ENCODE results near the gene EFNB2. TPM values are rescaled to one million over a fixed set of nuclear protein-coding genes. Genes with fewer than 3 reads are reported as not detected.
A peak's percentile ranks its signal among the peaks of the same experiment; 100 is the strongest.

The EFNB2 gene
- total RNA-seq, 1 experiment from 2014 or later, result 17.5 TPM

DNA sequence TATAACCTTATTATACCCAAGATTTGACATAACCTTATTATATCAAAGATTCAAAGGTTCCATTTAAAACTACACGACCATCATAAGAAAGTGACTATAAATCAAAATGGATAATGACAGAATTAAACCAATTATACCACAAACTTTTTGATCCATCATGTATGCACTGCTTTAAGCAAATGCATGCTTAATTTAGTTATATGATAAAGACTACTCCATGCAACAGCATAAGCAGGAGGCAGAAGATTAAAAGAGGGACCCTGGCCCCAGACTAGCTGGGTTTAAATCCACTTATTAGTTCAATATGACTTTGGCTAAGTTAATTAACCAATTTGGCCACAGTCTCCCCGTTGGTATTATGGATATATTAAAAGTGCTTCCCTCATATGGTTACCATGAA, 11.4 kb downstream of the EFNB2 start:
- Histone ChIP-seq H3K27ac (0 out of 2 replicates have a peak overlapping the region, but pooled peaks have one; percentile 79), H3K36me3 (ENCODE audit: low read depth) (peaks cover 25% of the 10 kb centered on the region; the same call in 1 of the 2 replicates), H3K9me3 (ENCODE audit: insufficient read depth, low read depth) (peaks cover 4% of the 10 kb centered on the region; the same call in 1 of the 2 replicates), H4K20me1 (ENCODE audit: insufficient read depth) (peaks cover 21% of the 10 kb centered on the region; the same call in 1 of the 2 replicates), H3K27me3 (ENCODE audit: insufficient read depth, low read depth) (no peaks in the 10 kb centered on the region), H3K9me2 (ENCODE audit: insufficient read depth) (no peaks in the 10 kb centered on the region), H3F3A (ENCODE audit: insufficient read depth, low read depth) (peaks cover 40% of the 10 kb centered on the region), H2AFZ (no peak overlapping the region), H3K4me1 (replicated peaks; ENCODE audit: insufficient read depth) (peaks cover 75% of the 10 kb centered on the region), H3K4me3 (no peak overlapping the region), H3K79me2 (ENCODE audit: low read depth) (peaks cover 99% of the 10 kb centered on the region), H3K4me2 (peak overlapping the region; percentile 85)
- no TSS peak for BruUV-seq (replicated peaks)
- no peak for DNase-seq
- ChIA-PET CTCF (no interaction called here), POLR2A (ENCODE audit: unreplicated experiment) (no interaction called here)
- TF ChIP-seq EZH2 (IDR thresholded peaks at IDR 0.05; ENCODE audit: low read depth), result no peak
- TF ChIP-seq, protein P1, sequence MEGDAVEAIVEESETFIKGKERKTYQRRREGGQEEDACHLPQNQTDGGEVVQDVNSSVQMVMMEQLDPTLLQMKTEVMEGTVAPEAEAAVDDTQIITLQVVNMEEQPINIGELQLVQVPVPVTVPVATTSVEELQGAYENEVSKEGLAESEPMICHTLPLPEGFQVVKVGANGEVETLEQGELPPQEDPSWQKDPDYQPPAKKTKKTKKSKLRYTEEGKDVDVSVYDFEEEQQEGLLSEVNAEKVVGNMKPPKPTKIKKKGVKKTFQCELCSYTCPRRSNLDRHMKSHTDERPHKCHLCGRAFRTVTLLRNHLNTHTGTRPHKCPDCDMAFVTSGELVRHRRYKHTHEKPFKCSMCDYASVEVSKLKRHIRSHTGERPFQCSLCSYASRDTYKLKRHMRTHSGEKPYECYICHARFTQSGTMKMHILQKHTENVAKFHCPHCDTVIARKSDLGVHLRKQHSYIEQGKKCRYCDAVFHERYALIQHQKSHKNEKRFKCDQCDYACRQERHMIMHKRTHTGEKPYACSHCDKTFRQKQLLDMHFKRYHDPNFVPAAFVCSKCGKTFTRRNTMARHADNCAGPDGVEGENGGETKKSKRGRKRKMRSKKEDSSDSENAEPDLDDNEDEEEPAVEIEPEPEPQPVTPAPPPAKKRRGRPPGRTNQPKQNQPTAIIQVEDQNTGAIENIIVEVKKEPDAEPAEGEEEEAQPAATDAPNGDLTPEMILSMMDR (conservative IDR thresholded peaks at IDR 0.05), result no peak
- intact Hi-C loops (cut with micrococcal nuclease; ENCODE audit: unreplicated experiment), result no loop called here

DNA sequence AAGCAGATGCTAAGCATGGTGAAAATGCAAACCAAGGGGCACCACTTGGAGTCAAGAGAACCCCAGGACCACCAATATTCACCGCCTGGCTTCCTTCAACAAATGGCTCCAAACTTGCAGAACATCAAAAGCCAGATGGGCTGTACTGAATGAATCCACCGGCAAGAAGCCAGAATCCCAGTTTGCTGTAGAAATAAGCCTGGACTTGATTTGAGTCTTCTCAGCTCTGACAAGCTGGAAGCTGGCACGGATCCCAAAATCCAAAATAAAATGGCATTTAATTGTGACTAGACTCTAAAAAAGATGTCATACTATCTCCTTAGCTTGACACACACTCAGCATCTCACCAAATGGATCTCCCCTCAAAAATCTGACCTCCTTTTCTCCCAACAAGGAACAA, 11.9 kb downstream of the EFNB2 start:
- no peaks in the 10 kb centered on the region for H3K9me2 ChIP-seq (ENCODE audit: insufficient read depth)
- DNase-seq, result no peak
- 0 out of 2 replicates have a peak overlapping the region, but pooled peaks have one; percentile 79 for H3K27ac ChIP-seq
- H2AFZ ChIP-seq, result no peak overlapping the region
- no peak for TF ChIP-seq EZH2 (IDR thresholded peaks at IDR 0.05; ENCODE audit: low read depth)
- TF ChIP-seq, protein P1 (conservative IDR thresholded peaks at IDR 0.05), result no peak
- BruUV-seq (replicated peaks), result no TSS peak
- H3K36me3 ChIP-seq (ENCODE audit: low read depth), result peaks cover 27% of the 10 kb centered on the region
- peaks cover 73% of the 10 kb centered on the region for H3K4me1 ChIP-seq (replicated peaks; ENCODE audit: insufficient read depth)
- H3K4me2 ChIP-seq, result peak overlapping the region; percentile 85
- H3K79me2 ChIP-seq (ENCODE audit: low read depth), result peaks cover 99% of the 10 kb centered on the region
- ChIA-PET POLR2A (ENCODE audit: unreplicated experiment) (interaction anchor here (0.6 kb wide), 1 partner anchor 379 kb away, joined by 8 read pairs; no protein-coding TSS in a partner anchor), CTCF (no interaction called here)
- H3K4me3 ChIP-seq, result no peak overlapping the region
- H3F3A ChIP-seq (ENCODE audit: insufficient read depth, low read depth), result peaks cover 40% of the 10 kb centered on the region
- H4K20me1 ChIP-seq (ENCODE audit: insufficient read depth), result peaks cover 21% of the 10 kb centered on the region; the same call in 1 of the 2 replicates
- peaks cover 4% of the 10 kb centered on the region; the same call in 1 of the 2 replicates for H3K9me3 ChIP-seq (ENCODE audit: insufficient read depth, low read depth)
- intact Hi-C loops (cut with micrococcal nuclease; ENCODE audit: unreplicated experiment), result no loop called here
- no peaks in the 10 kb centered on the region for H3K27me3 ChIP-seq (ENCODE audit: insufficient read depth, low read depth)

DNA sequence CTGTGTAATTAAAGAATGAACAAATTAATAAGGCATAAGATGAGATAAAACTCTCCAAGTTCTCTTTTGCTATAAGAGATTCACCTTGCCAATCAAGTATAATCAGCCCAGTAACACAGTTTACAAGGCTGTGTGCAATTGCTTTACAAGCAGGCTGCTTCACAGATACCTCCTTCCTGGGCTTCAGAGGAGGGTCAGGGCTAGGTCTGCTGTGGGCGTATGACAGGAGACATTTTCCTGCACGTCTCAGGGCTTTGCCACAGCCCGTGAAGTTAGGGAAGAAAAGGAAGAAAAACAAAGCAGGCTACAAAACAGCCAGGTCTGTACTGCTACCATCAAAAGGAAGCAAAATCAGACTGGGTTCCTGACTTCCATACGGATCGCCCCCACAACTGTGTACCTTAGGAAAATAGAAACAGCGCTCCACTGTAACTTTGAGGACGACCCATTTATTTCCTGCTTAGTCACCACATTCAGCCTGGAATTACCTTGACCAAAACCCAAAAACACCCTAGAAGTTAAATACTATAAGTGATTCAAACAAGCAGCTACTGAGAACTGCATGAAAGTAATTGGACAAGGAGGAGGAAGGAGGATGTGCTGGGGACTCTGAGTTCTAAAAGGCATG, 12.4 kb downstream of the EFNB2 start:
- DNase-seq, result no peak
- intact Hi-C loops (cut with micrococcal nuclease; ENCODE audit: unreplicated experiment), result no loop called here
- H3K79me2 ChIP-seq (ENCODE audit: low read depth), result peaks cover 99% of the 10 kb centered on the region
- BruUV-seq (replicated peaks), result no TSS peak
- peaks cover 4% of the 10 kb centered on the region; the same call in 1 of the 2 replicates for H3K9me3 ChIP-seq (ENCODE audit: insufficient read depth, low read depth)
- peaks cover 25% of the 10 kb centered on the region; the same call in 1 of the 2 replicates for H3K36me3 ChIP-seq (ENCODE audit: low read depth)
- H3K9me2 ChIP-seq (ENCODE audit: insufficient read depth), result no peaks in the 10 kb centered on the region
- ChIA-PET POLR2A (ENCODE audit: unreplicated experiment) (interaction anchor here (0.6 kb wide), 1 partner anchor 378 kb away, joined by 8 read pairs; no protein-coding TSS in a partner anchor), CTCF (interaction anchor here (0.9 kb wide), 1 partner anchor 395 kb away, joined by 4 read pairs; no protein-coding TSS in a partner anchor)
- H3K4me2 ChIP-seq, result peak overlapping the region; percentile 85
- peaks cover 73% of the 10 kb centered on the region for H3K4me1 ChIP-seq (replicated peaks; ENCODE audit: insufficient read depth)
- no peak overlapping the region for H2AFZ ChIP-seq
- H3K4me3 ChIP-seq, result no peak overlapping the region
- no peaks in the 10 kb centered on the region for H3K27me3 ChIP-seq (ENCODE audit: insufficient read depth, low read depth)
- TF ChIP-seq, protein P1 (conservative IDR thresholded peaks at IDR 0.05), result no peak
- TF ChIP-seq EZH2 (IDR thresholded peaks at IDR 0.05; ENCODE audit: low read depth), result no peak
- H3F3A ChIP-seq (ENCODE audit: insufficient read depth, low read depth), result peaks cover 40% of the 10 kb centered on the region
- H3K27ac ChIP-seq, result peak overlapping the region; percentile 79
- peaks cover 21% of the 10 kb centered on the region; the same call in 1 of the 2 replicates for H4K20me1 ChIP-seq (ENCODE audit: insufficient read depth)
